Measurements from ENCODE around the gene B3GALT6.

B3GALT6 gene

DNA sequence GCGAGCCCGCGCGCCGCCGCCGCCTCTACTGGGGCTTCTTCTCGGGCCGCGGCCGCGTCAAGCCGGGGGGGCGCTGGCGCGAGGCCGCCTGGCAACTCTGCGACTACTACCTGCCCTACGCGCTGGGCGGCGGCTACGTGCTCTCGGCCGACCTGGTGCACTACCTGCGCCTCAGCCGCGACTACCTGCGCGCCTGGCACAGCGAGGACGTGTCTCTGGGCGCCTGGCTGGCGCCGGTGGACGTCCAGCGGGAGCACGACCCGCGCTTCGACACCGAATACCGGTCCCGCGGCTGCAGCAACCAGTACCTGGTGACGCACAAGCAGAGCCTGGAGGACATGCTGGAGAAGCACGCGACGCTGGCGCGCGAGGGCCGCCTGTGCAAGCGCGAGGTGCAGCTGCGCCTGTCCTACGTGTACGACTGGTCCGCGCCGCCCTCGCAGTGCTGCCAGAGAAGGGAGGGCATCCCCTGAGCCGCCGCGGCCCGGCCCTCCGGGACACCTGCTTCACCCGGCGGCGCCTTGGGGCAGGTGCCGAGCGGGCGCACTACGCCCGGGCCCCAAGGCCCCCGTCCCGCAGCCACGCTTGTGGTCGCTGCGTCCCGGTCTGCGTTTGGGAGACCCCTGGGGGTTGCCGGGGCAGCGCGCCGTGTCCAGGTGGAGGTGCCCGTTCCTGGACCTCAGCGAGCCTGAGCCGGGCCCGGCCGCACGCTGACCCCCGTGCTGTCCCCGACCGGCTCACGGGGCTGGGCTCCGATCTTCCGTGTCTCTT is 944 bp downstream of the B3GALT6 start:
- no peak for DNase-seq

DNA sequence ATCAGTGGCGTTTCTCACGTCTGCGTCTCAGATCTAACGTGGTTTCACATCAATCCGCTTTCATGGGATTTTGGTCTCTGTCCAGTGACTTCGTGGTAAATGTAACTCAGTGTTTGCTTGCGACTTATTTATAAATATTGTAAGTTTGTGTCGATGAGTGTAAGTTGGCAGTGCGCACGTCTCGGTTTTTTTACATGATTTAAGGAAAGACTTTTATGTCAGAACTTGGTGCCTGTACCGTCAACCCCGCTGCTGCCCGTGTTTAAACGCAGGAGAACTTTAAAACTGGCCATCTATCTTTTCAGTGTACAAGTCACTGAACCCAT is 1.5 kb downstream of the B3GALT6 start:
- DNase-seq: no peak

DNA sequence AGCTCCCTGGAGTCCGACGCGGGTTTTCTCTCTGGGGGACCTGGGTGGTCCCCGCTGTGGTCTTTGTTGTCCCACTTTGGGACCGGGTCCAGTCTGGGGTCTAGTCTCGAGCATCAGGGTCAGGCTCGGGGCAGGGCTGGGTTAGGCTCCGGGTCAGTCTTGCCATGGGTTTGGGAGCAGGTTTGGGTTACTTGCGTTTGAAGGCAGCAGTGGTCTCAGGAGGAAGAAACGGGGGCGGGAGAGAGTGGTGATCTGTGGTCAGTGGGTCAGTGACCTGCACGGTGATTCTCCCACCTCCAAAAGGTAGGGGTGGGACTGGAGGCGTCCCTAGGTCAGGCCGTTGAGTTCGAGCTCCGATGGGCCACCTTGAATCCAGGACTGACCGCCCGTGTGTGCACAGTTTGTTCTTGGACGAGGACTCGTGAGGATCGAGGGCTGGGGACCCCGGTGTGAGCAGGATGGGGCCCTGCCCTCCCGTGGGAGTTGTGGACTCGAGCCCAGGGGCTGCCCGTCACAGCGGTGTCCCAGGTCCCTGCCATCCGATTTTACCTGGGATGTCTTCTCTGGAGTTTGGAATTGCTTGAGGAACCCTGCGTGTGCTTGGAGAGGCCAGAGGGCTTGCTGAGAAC is 2.3 kb downstream of the B3GALT6 start:
- no peak for DNase-seq

DNA sequence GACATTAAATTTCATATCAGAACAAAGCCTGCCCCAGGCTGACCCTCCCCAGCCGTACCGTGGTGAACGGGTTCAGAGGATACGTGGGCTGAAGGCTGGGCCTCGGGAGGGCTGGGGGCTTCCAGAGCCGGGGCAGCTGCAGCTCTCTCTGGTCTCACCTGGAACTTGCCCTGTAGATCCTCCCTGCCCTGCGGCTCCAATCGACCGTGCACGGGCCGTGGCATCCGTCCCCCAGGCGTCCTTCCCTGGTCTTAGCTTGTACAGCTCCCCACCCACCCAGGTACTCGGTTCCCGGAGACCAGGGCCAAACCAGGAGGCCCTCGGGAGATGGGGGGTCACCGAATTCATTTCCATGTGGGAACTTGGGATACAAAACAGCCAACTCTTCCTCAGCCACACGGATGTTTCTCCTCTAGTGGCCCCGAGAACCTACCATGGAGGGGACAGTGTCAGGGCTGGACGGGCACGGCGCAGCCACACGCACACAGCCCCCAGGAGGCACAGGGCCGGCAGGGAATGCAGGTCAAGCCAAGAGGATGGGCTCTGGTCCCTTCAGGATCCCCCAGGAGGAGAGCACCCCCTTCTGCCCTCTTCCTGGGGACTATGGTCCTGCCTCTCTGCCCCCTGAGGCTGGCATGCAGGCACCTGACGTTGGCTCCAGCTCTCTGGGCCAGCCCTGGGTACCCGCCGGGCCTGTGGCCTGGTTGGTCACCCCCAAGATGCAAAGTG is 3.1 kb downstream of the B3GALT6 start:
- DNase-seq: no peak

DNA sequence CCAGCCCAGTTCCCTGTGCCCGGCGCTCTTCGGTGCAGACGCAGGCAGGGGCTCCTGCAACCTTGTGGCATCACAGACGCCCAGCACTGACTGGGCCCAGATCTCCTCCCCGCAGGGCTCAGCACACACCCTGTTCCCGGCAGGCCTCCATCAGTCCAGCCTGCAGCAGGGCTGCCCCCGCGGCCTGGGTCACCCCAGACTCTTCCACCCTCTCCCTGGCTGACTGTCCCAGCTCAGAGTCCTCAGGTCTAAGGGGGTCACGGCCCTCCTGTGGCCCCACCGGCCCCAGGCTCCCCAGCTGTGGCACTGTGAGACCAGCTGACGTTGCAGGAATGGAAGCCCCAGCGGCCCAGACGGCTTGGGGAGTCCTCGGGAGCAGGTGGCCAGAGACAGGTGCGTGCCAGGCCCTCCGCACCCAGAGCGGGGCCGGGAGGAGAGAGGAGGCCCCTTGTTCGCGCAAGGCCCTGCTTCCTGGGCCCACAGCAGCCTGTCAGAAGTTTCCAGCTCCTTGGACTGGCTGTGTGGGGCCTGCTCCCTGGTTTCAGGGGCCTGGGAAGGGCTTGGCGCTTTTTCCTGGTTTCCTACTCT is 4.2 kb downstream of the B3GALT6 start:
- DNase-seq: peak; percentile 91

DNA sequence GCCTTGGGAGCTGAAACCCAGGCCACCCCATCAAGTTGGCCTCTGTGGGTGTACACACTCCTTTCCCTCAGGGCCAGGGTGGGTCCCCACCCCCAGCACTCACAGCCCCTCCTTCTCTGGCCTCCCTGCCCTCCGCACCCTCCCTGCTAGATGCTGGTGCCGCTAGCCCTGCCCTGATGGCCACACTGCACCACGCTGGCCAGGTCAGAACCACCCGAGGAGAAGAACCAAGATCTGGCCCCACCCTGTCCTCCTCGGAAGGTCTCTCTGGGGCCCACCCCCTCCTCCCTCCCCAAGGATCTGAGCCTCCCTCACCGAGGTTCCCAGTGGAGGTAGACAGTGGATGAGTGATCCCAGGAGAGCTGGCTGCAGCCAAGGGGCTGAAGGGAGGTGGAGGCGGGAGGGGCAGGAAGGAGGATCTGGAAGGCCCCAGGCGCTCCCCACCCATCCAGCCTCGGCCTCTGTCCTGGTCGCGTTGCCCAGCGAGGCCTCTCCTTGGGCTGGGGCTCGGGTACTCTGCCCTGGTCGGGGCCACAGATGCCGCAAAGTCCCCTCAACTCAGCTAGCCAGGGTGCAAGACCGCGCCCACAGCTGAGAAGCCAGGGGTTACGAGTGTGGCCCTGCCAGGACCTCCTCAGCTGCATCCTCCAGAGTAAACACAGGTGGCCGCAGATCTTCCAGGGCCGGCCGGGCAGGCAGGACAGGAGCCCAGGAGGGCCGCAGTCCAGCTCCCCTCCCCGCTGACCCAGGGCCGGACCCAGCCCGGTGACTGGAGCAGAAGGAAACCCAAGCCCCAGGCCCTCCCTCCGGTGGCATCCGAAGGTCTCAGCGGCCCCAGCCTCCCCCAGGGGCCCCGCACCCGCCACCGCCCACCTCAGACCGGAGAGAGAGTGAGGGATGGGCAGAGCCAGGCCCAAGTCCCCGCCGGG is 5.2 kb downstream of the B3GALT6 start:
- no peak for DNase-seq

DNA sequence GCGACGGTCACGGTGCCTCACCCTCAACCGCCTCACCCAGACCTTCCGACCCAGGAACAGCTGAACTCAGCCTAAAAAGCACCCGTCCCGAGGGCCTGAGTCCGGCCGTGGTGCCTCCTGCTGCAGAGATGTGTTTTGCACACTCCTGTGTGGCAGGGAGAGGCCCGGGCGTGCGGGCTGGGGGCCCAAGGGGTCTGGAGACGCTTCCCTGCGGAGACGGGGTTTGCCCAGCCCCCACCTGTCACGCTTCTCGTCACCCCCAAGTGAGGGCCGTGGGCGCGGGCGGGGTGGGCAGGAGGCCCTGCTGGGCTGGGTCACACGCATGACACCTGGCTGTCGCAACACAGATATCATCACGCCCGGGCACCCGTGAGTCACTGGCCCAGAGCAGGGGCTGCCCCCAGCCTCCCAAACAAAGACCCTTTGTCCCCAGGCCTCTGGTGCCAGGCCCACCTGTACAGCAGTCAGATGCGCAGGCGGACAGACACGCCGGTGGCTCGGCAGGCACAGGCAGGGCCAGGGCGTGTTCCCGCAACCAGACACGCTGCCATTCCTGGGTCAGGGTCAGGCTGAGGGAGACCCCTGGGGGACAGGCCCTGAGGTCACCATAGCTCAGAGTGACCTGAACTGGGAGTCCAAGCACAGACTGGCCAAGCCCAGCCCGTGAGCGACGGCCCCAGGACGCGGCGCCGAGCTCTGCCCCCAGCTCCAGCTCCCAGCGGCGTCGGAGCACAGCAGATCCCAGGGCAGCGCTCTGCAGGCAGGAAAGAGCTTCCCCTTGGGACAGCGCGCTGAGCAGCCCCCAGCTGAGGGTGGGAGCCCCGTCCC is 6.1 kb downstream of the B3GALT6 start:
- DNase-seq: no peak

DNA sequence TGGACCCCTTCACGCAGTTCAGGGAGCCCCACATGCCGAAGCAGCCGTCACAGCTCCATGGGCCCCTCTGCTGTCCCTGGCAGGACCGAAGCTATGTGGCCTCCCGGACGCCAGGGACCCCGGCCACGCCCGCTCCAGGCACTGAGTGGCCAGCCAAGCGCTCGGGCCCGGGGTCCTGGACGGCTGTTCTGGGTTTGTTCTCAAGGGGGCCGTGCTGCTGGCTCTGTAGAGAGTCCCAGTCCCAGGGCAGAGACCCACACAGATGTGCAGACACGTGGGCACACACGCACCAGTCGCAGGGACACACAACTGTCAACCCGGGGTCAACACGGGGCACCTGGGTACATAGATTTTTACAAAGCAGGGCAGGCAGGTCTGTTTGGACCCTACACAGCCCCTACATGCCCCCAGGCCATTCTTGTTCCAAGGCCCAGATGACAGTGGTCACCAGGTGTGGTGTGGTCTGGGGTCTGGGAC is 6.7 kb downstream of the B3GALT6 start:
- DNase-seq: no peak

DNA sequence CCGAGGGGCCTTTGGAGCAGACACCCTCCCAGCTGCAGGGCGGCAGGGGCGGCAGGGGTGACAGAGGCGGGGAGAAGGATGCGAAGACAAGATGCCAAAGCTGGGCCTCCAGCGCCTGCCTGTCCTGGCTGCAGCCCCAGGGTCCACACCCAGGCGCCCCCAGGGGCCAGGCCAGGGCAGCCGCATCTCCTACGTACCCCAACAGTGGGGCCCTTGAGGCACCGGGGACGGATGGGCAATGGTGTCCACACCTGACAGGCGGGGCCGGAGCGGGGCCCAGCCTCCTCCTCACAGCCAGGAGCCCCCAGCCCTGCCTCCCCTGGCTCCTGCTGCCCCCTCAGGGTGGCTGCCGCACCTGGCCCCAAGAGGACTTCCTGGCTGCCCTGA is 7.2 kb downstream of the B3GALT6 start:
- DNase-seq: no peak

DNA sequence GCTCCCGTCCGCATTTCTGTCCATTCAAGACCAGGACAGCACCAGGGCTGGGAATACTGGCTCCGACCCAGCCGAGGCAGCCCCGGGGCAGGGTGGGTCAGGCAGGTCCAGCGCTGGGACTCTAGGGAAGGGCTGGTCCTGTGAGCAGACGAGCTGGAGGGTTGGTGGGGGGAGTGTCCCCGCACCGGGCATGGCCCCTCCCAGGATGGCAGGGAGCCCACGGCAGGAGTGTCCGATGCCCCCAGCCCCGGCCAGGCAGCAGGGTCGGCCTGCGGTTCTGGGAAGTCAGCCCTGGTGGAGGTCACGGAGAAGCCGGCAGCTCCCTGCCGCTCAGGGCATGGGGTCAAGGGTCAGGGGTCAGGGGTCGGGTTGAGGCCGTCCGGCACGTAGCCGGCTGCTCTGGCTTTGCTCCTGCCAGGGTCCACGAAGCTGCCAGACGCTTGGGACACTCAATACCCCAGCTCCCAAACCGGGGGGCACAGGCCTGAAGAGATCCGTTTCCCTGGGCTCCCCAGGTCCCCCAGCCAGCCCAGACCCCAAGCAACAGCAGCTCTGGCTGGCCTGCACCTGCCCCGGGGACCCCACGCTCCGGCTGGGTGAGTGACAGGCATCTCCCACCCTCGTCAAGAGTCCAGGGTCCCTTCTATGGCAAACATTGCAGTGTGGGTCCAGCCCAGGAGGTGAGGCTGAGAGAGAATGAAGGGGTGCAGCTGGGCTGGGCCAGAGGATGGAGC is 7.7 kb downstream of the B3GALT6 start:
- DNase-seq: no peak

DNA sequence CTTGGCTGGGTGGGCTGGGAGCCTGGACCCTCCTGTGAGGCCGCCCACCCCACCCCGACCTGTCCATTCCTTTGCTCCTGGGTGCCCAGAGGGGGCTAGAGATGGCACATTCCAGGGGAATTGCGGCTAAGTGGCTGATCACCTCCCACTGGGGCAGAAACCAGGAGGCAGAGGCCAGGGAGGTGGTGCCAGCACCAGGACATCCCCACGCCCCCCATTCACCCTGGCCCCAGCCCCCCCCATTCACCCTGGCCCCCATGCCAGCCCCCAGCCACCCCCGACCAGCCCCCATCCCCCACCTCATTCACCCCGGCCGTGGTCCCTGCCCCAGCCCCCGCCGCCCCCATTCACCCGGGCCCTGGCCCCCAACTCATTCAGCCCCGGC is 8.3 kb downstream of the B3GALT6 start:
- DNase-seq: no peak

DNA sequence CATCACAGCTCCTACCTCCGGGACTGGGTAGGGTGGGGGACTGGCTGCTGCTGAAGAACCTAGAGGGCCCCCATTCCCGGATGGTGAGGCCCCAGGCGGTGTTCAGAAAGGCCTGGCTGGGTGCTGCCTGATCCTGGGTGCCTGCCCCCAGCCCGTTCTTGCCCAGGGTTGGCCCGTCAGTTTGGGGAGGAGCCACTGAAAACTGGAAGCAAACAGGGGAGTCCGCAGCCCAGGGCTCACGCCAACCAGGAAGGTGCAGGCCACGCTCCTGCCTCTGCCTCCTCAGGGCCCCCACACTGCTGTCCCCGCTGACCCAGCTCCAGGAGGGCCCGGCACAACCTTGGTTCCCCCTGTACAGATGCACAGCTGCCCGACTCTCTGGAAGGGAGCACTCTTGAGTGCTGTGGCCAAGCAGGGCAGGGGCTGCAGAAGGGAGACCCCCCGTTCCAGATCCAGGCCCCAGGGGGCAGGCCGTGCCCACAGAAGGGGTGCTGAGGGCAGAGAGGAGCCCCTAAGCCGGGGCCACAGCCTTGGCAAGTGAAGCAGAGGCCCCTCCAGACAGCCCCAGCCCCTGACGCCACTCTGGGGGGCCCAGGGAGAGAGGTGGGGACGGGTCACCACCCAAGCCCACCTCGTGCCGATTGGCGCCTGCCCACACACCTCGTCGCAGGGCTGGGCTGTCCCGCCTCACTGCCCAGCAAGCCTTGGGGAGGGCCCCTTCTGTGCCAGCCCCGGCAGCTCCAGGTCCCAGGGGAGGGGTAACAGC is 9.0 kb downstream of the B3GALT6 start:
- DNase-seq: peak; percentile 26

DNA sequence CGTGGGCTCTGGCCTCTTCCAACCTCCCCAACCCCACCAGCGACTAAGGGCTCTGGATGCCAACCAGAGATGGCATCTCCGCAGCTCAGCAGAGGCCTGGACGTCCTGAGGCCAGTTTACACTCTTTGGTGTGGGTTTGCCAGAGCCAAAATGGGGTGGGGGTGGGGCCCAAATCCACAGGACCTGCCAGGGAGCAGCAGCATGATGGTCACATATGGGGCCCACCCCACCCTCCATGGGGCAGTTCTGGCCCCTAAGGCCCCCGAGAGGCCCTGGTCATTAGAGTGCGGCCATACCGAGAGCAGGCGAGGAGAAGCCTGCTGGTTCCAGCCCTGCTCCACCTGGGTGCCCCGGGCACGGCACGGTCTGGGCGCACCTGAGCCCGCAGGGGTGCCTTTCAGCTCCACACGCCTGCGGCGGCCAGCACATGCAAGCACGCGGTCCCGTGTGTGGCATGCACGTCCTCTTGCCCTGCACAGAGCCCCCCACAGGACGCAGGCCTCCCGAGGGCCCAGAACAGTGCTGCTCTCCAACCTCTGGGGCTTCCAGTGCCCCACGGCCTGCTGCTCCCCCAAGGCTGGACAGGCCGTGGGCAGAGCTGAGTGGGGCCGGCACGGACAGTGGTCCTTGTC is 9.7 kb downstream of the B3GALT6 start:
- DNase-seq: no peak

DNA sequence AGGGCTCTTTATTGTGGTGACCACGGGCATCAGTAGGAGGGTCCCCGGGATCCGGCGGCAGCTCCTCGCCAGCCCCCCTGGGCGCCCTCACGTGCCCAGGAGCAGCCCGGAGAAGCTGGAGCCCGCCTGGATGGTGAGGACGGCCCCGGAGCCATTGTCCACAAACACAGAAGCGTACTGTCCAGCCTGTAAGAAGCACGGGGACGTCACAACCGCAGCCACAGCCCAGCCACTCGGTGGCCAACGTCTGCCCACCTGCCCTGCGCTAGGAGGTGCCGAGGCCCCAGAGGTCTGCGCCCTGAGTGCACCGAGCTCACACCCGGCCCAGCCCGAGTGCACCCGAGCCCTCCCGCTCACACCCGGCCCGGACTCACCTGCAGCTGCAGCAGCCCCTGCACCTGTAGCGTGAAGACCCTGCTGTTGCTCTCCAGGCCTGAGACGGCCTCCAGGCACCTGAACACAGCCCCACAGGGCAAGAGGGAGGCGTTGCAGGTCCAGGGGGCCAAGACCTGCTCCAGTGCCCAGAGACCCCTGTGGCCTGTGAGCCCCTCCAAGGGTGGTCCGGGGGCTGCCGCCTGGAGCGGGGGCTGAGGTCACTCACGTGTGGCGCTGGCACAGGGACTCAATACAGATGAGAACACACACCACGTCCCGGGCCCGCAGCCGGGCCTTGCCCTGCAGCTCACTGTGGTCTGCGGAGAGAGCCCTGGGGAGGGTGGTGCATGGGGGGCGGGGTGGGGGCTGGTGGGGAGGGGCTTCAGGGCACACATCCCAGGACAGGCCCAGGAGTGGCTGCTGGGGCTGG is 10.6 kb downstream of the B3GALT6 start:
- DNase-seq: no peak

DNA sequence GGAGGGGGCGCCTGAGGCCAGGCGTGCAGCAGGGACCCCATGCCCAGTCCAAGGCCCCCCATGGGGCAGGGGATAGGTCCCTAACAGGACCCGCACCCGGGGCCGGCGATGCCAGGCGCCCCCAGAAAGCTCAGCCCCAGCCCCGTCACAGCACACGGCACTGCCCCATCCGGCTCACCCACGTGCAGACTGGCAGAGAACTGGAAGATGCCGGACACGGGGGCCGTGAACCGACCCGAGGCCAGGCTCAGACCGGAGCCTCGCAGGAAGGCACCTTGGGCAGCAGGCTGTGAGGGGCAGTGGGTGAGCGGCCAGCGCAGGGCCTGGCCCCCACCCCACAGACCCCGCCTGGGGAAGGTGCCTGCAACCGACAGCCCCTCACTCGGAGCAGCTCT is 11.2 kb downstream of the B3GALT6 start:
- no peak for DNase-seq

DNA sequence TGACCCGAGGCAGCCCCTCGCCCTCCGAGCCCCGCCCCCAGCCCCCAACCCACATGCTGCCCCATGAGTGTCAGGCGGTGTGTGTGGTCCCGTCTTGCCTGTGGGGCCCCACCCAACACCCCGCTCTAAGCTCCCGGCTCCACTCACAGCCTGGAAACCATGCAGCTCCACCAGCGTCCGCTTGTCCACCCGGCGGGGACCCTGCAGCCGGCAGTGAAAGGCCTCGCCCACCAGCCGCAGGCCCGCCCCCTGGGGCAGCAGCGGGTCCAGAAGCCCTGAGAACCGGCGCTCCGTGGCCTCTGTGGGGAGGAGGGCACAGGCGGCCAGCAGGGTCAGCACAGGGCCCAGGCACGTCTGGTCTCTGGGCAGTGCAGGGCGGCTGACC is 11.8 kb downstream of the B3GALT6 start:
- no peak for DNase-seq

DNA sequence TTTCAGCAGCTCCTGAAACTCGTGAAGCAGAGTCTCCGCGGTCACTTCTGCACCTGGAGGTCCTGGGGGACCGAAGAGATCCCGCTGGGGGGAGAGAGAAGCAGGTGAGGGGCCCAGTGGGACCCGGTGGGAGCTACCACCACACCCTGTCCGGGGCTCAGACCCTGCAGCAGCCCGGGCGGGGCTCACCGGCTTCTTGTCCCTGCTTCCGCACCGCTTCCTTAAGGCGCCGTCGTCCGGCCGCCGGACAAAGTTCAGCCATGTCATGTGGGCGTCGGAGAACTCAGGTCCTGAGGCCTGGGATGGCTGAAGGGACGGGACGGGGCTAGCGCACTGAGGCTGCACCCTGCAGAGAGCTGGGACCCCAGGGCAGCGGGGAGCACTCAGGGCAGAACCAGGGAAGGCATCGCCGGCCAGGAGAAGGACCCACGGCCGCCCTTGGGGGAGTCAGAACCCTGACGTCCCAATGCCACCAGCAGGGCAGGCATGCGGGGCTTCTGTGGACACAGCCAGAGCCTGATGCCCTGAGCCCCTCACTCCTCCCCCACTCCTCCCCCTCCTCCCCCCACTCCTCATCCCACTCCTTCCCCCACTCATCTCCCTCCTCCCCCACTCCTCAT is 12.3 kb downstream of the B3GALT6 start:
- no peak for DNase-seq

DNA sequence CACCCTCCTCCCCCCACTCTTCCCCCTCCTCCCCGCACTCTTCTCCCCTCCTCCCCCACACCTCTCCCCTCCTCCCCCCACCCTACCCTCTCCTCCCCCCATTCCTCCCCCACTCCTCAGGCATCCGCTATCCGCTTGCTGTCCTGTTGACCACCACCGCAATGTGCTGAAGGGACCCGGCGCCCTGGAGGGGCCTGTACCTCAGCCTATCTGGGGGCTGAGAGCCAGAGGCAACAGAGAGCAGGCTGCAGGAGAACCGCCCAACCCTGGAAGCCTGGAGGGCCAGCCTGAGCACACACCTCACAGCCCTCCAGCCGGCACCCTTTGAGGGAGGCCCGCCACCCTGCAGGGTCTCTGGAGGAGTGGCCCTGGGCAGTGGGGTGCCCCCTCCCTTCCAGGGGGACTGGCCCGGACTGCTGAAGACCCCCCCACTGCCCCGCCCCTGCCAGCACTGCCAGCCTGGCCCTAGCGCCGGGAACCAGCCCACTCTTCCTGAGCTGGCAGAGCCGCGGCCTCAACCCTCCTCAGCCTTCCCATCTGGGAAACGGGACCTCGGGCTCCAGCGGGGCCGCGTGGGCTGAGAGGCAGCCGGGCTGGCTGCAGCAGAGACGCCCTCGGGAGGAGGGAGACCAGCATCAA is 13.3 kb downstream of the B3GALT6 start:
- no peak for DNase-seq
